ENCODE measurements around the gene UCN3.

- TF ChIP-seq SUZ12 (IDR thresholded peaks at IDR 0.05) (no peak), FOXA1 (IDR thresholded peaks at IDR 0.05) (no peak), ZNF384 (IDR thresholded peaks at IDR 0.05) (no peak), TARDBP (IDR thresholded peaks at IDR 0.05) (no peak), ELF4 (IDR thresholded peaks at IDR 0.05) (no peak), SP1 (IDR thresholded peaks at IDR 0.05) (no peak), FOXK2 (IDR thresholded peaks at IDR 0.05) (no peak), BHLHE40 (IDR thresholded peaks at IDR 0.05; ENCODE audit: borderline replicate concordance) (no peak), CTBP1 (IDR thresholded peaks at IDR 0.05; ENCODE audit: borderline replicate concordance) (no peak), FOXM1 (IDR thresholded peaks at IDR 0.05; ENCODE audit: borderline replicate concordance) (no peak), ARNT (IDR thresholded peaks at IDR 0.05) (no peak), LEF1 (IDR thresholded peaks at IDR 0.05; ENCODE audit: borderline replicate concordance) (no peak)
Measured at GRCh38 chr10:5387169-5387568, 22.4 kb downstream of the UCN3 start.

Data from HEK293T (cell line).